Left lung (tissue), 10 donors: Measurements from ENCODE around the gene HEMGN. TPM values are rescaled to one million over a fixed set of nuclear protein-coding genes. Genes with fewer than 3 reads are reported as not detected.

Source experiments
- ATAC-seq: fragments of 200-7000 bp; cut with Tn5 transposase; one replicate; pipeline ENCODE4 v1.9.1; 2020; ENCODE audit warnings: moderate library complexity
- DNase-seq, 4 donors: peaks; one replicate each; pipeline ENCODE4 v3.0.0-alpha.2; 2013 to 2020
- H3K27ac ChIP-seq, 2 donors: fragments of 200-600 bp; sonication (generic) in 1 of 2; one replicate each; pipeline versions ENCODE4 v1.5.0 to v1.8.0; 2020 to 2021
- H3K27me3 ChIP-seq, 2 donors: fragments of 200-600 bp; sonication (generic) in 1 of 2; one replicate each; pipeline versions ENCODE4 v1.5.0 to v1.8.0; 2020 to 2021
- H3K36me3 ChIP-seq, 2 donors: fragments of 200-600 bp; sonication (generic) in 1 of 2; one replicate each; pipeline versions ENCODE4 v1.5.0 to v1.8.0; 2020 to 2021
- H3K4me1 ChIP-seq, 2 donors: fragments of 200-600 bp; one replicate each; pipeline ENCODE4 v1.8.0; 2021
- H3K4me3 ChIP-seq, 2 donors: fragments of 200-600 bp; sonication (generic) in 1 of 2; one replicate each; pipeline versions ENCODE4 v1.5.0 to v1.8.0; 2020 to 2021; ENCODE audit warnings: mild to moderate bottlenecking in 1 of 2
- H3K9me3 ChIP-seq, 2 donors: fragments of 200-600 bp; sonication (generic) in 1 of 2; one replicate each; pipeline versions ENCODE4 v1.5.0 to v1.8.0; 2020 to 2021
- CTCF ChIP-seq, 2 donors: fragments of 200-600 bp; sonication (generic) in 1 of 2; IDR thresholded peaks; one replicate each; pipeline versions ENCODE4 v1.5.0 to v1.8.0; 2021; ENCODE audit warnings: antibody characterized with exemption in 2 of 2
- intact Hi-C, 2 donors: fragments of 100-400 bp; cut with DNase I; formaldehyde crosslinking; loops; one replicate each; pipeline versions ENCODE4 v1.11.2 to v1.14.2; 2022
- polyA plus RNA-seq, 6 donors: library from polyadenylated mRNA; unstranded; fragments of 120-200 nt; gene quantifications; one replicate each; pipeline ENCODE4 v1.2.1, GENCODE V29; 2013; ENCODE audit not compliant: insufficient read length in 6 of 6
- total RNA-seq, 2 donors: library from RNA; stranded (reverse); fragmentation: NEBNext Ultra II Directional; extraction: Animal tissue kit (Norgen Biotek cat#: 25700); gene quantifications; one replicate each; pipeline ENCODE4 v1.2.1, GENCODE V29; 2021
- donor health status: DM: no; HTN: yes; CAD: no.
- donor health status: DM: no; HTN: no; CAD: no.

Gene HEMGN
- total and polyA plus RNA-seq, 8 donors, result 0.15 to 9.8 (median 4.1) TPM

GRCh38 chr9:97983589-97984187 is 45.7 kb upstream of the HEMGN start:
- intact Hi-C loops, result no loop called here
- H3K27ac ChIP-seq, result peak overlapping the region; percentile 96 to 98
- H3K4me1 ChIP-seq, result peaks cover 17 to 50% of the 10 kb centered on the region in 2 donors
- ATAC-seq, result peak; percentile 51
- H3K27me3 ChIP-seq, result no peaks in the 10 kb centered on the region
- DNase-seq, result peak in 3 of 4 donors; percentile 59 to 88 (median 72)
- H3K36me3 ChIP-seq, result no peaks in the 10 kb centered on the region
- H3K9me3 ChIP-seq, result no peaks in the 10 kb centered on the region
- TF ChIP-seq CTCF (IDR thresholded peaks at IDR 0.05), result no peak
- H3K4me3 ChIP-seq, result peak overlapping the region; percentile 88 to 94

DNA sequence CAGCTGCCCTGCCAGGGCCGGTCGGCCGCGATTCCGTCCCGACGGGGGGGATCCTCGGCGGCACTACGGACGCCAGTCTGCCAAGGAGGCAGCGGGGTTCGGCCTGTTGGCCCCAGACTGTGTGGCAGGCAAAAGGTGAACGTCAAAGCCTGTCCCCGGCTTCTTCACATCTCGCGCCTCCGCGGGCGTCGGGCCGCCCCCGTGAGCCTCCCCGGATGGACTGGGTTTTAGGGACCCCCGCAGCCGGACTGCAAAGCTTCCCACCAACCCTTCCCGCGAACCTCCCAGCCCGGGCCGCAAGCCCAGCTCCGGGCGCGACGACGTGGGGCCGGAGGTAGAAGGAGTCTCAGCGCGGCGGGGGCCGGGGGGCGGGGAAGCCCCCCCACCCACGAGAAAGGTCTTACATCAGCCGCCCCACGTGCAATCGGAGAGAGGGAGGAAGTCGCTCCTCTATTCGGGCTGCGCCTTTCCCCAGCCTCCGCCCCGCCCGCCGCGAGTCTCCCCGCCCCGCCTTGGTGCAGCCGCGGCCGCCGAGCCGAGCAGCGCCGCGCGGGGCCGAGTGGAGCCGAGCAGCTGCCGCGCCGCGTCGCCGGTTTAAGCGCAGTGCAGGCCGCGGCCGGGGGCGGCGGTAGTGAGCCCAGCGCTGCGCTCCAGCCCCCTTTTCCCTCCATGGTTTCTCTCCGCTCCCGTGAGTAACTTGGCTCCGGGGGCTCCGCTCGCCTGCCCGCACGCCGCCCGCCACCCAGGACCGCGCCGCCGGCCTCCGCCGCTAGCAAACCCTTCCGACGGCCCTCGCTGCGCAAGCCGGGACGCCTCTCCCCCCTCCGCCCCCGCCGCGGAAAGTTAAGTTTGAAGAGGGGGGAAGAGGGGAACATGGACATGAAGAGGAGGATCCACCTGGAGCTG is 45.0 kb upstream of the HEMGN start, which contains the start of gene ANP32B:
Gene ANP32B (plus strand): TSS at position 659 of the 906 bp plus-strand sequence. CDS start 215 bp downstream, at position 874.
- peak; percentile 92 for ATAC-seq
- peak; percentile 92 to 95 for TF ChIP-seq CTCF (IDR thresholded peaks at IDR 0.05)
- peak within 1 kb of the TSS; percentile 96 to 98 for H3K27ac ChIP-seq
- H3K27me3 ChIP-seq, result no peaks in the 10 kb centered on the region
- peaks cover 17 to 43% of the 10 kb centered on the region in 2 donors for H3K4me1 ChIP-seq
- peak within 1 kb of the TSS; percentile 88 to 94 for H3K4me3 ChIP-seq
- H3K36me3 ChIP-seq, result no peaks in the 10 kb centered on the region
- intact Hi-C loops, result no loop called here
- H3K9me3 ChIP-seq, result no peaks in the 10 kb centered on the region
- DNase-seq, result peak; percentile 92 to 99 (median 94)

DNA sequence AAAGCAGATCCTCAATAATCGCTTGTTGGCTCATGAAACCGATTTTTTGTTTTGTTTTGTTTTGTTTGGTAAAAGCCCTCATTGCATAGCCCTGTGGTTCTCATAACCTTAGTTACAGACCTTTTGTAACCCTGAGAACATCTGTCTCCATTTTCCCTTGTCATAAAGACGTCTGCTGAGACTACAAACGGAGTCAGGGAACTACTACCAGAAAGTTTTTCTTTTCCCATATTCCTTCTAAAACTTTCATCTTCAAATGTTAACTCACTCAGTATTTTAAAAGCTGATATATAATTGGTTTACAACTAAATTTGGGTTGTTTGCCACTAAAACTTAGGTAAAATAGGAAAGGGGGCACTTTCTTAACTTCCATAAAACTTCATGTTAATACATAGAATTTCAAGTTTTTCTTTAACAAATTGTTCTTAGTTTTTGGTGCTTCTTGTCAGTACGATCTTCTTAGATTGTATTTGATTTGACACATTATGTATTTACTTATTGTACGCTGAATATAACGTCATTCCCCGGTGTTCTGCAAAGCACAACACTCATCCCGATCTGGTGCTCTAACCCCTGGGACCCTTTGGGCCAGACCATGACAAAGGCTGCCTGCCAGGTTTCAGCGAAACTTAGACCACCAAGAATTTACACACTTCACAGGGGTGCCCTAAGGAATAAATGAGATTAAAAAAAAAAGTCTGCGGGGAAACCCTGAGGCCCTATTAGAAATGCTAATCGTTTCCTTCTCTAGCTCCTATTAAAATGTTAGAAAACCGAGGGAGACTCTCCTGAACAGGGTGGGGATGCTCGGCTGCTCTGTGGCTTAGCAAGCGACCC is 44.1 kb upstream of the HEMGN start:
- H3K9me3 ChIP-seq, result no peaks in the 10 kb centered on the region

More for the DNA sequence above, 44.1 kb upstream of the HEMGN start:
- TF ChIP-seq CTCF (IDR thresholded peaks at IDR 0.05), result no peak
- Histone ChIP-seq H3K36me3 (no peaks in the 10 kb centered on the region), H3K4me1 (peaks cover 14 to 34% of the 10 kb centered on the region in 2 donors), H3K27ac (peak overlapping the region in 1 of 2 donors; percentile 96), H3K27me3 (no peaks in the 10 kb centered on the region), H3K4me3 (peak overlapping the region; percentile 88 to 94)
- ATAC-seq, result no peak
- DNase-seq, result peak in 1 of 4 donors; percentile 5
- intact Hi-C loops, result no loop called here
